ENCODE measurements around the gene LIMCH1.

The LIMCH1 gene

DNA sequence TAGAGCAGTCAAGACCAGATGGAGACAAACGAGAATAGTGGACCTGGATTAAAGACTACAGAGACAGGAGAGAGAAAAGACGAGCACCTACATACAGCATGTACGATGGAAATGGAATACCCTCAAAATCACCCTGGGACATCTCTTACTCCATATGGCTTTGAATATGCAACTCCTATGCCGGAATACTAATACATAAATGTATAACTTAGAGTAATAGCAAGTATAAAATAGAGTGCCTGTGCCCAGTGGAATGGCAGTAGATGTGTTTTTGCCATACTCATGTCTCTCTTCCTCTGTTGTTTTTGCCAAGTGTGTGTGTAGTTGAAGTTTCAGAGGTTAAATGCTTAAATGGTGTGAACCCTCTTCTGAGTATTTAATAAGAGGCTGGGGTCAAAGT is 39.8 kb upstream of the LIMCH1 start:
- Histone ChIP-seq H3K27me3 (ENCODE audit: insufficient read depth, low read length, poor library complexity, severe bottlenecking) (no peaks in the 10 kb centered on the region), H3K36me3 (ENCODE audit: insufficient read depth, low read length) (no peaks in the 10 kb centered on the region), H3K4me1 (ENCODE audit: insufficient read depth, low read length, poor library complexity, severe bottlenecking) (no peaks in the 10 kb centered on the region), H3K79me2 (ENCODE audit: insufficient read depth, low read length) (no peaks in the 10 kb centered on the region), H3K4me3 (ENCODE audit: low read length, poor library complexity, severe bottlenecking) (no peak overlapping the region), H2AFZ (ENCODE audit: low read length) (no peak overlapping the region), H3F3A (ENCODE audit: low read depth) (no peaks in the 10 kb centered on the region), H3K9me2 (replicated peaks; ENCODE audit: low read depth, low read length) (no peaks in the 10 kb centered on the region), H3K9ac (ENCODE audit: low read depth, low read length, poor library complexity, severe bottlenecking) (no peak overlapping the region), H3K4me2 (ENCODE audit: low read depth, low read length, poor library complexity, severe bottlenecking) (no peak overlapping the region), H4K20me1 (ENCODE audit: insufficient read depth, low read length, poor library complexity, severe bottlenecking) (no peaks in the 10 kb centered on the region), H3K9me3 (ENCODE audit: insufficient read depth, low read depth, low read length) (no peaks in the 10 kb centered on the region)
- TF ChIP-seq EZH2phosphoT487 (IDR thresholded peaks at IDR 0.05; ENCODE audit: borderline replicate concordance): no peak
- TF ChIP-seq, protein P1, sequence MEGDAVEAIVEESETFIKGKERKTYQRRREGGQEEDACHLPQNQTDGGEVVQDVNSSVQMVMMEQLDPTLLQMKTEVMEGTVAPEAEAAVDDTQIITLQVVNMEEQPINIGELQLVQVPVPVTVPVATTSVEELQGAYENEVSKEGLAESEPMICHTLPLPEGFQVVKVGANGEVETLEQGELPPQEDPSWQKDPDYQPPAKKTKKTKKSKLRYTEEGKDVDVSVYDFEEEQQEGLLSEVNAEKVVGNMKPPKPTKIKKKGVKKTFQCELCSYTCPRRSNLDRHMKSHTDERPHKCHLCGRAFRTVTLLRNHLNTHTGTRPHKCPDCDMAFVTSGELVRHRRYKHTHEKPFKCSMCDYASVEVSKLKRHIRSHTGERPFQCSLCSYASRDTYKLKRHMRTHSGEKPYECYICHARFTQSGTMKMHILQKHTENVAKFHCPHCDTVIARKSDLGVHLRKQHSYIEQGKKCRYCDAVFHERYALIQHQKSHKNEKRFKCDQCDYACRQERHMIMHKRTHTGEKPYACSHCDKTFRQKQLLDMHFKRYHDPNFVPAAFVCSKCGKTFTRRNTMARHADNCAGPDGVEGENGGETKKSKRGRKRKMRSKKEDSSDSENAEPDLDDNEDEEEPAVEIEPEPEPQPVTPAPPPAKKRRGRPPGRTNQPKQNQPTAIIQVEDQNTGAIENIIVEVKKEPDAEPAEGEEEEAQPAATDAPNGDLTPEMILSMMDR (conservative IDR thresholded peaks at IDR 0.05; ENCODE audit: low read length): no peak

DNA sequence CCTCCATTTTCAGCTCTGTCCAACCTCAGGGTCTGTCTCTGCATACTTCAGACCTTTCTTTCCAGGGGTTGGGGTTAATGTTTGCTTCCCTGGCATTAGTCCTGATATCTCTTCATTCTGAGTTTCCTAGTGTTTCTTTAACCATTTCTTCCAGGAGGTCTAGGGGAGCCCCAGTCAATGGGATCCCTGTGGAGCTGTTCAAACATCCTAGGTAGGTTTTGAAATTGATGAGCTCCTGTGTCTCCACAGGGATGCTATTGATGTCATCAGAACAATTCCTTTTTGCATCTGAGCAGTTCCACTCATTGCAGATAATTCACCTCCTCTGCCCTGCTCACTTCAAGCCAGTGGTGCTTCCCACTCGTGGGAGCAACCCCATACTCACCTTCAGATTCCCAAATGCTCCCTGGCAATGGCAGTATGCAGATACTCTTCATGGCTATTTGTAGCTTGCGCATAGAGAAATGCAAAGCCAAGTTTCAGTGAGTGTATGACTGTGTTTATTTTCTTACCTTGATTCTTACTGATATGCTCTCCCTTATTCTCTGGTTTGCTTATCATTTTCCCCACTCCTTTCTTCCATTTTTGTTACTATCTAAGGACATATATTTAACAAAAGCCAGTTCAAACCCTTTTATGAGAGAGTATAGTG is 33.7 kb upstream of the LIMCH1 start:
- Histone ChIP-seq H3K27me3 (ENCODE audit: insufficient read depth, low read length, poor library complexity, severe bottlenecking) (no peaks in the 10 kb centered on the region), H3K9me2 (replicated peaks; ENCODE audit: low read depth, low read length) (no peaks in the 10 kb centered on the region), H3K4me3 (ENCODE audit: low read length, poor library complexity, severe bottlenecking) (no peak overlapping the region), H3K36me3 (ENCODE audit: insufficient read depth, low read length) (no peaks in the 10 kb centered on the region), H3K4me2 (ENCODE audit: low read depth, low read length, poor library complexity, severe bottlenecking) (no peak overlapping the region), H3K4me1 (ENCODE audit: insufficient read depth, low read length, poor library complexity, severe bottlenecking) (no peaks in the 10 kb centered on the region), H2AFZ (ENCODE audit: low read length) (no peak overlapping the region), H4K20me1 (ENCODE audit: insufficient read depth, low read length, poor library complexity, severe bottlenecking) (no peaks in the 10 kb centered on the region), H3K9ac (ENCODE audit: low read depth, low read length, poor library complexity, severe bottlenecking) (no peak overlapping the region), H3F3A (ENCODE audit: low read depth) (no peaks in the 10 kb centered on the region), H3K9me3 (ENCODE audit: insufficient read depth, low read depth, low read length) (no peaks in the 10 kb centered on the region), H3K79me2 (ENCODE audit: insufficient read depth, low read length) (no peaks in the 10 kb centered on the region)
- TF ChIP-seq, protein P1 (conservative IDR thresholded peaks at IDR 0.05; ENCODE audit: low read length): no peak
- TF ChIP-seq EZH2phosphoT487 (IDR thresholded peaks at IDR 0.05; ENCODE audit: borderline replicate concordance): no peak

DNA sequence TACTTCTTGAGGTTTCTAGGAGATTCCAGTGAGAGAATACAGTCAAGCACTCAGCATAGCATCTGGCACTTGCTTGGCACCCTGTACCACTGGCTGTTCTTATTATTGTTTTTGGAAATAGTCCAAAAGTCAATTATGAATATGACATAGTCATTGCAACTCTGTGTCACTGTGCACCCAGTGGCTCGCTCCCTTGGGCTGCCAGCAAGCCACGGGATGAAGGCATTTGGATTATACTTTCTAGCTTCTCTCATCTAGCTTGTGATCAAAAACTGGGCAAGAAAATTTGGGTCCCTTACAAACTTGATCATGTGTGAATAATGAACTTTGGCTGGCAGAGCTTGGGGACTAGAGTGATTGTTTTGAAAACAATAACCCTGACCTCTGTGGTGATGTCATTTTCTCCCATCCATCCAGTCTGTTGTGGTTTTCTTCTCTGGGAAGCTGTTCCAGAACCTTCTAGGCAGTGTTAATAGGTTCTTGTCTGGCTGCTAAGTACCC is 32.7 kb upstream of the LIMCH1 start:
- no peak overlapping the region for H3K4me2 ChIP-seq (ENCODE audit: low read depth, low read length, poor library complexity, severe bottlenecking)
- no peaks in the 10 kb centered on the region for H4K20me1 ChIP-seq (ENCODE audit: insufficient read depth, low read length, poor library complexity, severe bottlenecking)
- no peaks in the 10 kb centered on the region for H3K4me1 ChIP-seq (ENCODE audit: insufficient read depth, low read length, poor library complexity, severe bottlenecking)
- TF ChIP-seq EZH2phosphoT487 (IDR thresholded peaks at IDR 0.05; ENCODE audit: borderline replicate concordance): no peak
- TF ChIP-seq, protein P1 (conservative IDR thresholded peaks at IDR 0.05; ENCODE audit: low read length): no peak
- no peaks in the 10 kb centered on the region for H3K36me3 ChIP-seq (ENCODE audit: insufficient read depth, low read length)
- H2AFZ ChIP-seq (ENCODE audit: low read length): no peak overlapping the region
- H3K4me3 ChIP-seq (ENCODE audit: low read length, poor library complexity, severe bottlenecking): no peak overlapping the region
- no peaks in the 10 kb centered on the region for H3K27me3 ChIP-seq (ENCODE audit: insufficient read depth, low read length, poor library complexity, severe bottlenecking)
- H3K9me3 ChIP-seq (ENCODE audit: insufficient read depth, low read depth, low read length): no peaks in the 10 kb centered on the region
- no peaks in the 10 kb centered on the region for H3K9me2 ChIP-seq (replicated peaks; ENCODE audit: low read depth, low read length)
- no peaks in the 10 kb centered on the region for H3F3A ChIP-seq (ENCODE audit: low read depth)
- H3K79me2 ChIP-seq (ENCODE audit: insufficient read depth, low read length): no peaks in the 10 kb centered on the region
- H3K9ac ChIP-seq (ENCODE audit: low read depth, low read length, poor library complexity, severe bottlenecking): no peak overlapping the region

All from Loucy (cell line).